Femur (tissue), 1 donor: ENCODE data around the gene SDC4.
A peak's percentile ranks its signal among the peaks of the same experiment; 100 is the strongest.
"Not testable (repeated sequence)": the region's sequence is repeated elsewhere in the genome, so short reads cannot be mapped to it uniquely, and the experiment has no call there.

Source experiments
- DNase-seq: peaks from one replicate; pipeline ENCODE4 v3.0.0-alpha.2; 2017

The SDC4 gene

DNA sequence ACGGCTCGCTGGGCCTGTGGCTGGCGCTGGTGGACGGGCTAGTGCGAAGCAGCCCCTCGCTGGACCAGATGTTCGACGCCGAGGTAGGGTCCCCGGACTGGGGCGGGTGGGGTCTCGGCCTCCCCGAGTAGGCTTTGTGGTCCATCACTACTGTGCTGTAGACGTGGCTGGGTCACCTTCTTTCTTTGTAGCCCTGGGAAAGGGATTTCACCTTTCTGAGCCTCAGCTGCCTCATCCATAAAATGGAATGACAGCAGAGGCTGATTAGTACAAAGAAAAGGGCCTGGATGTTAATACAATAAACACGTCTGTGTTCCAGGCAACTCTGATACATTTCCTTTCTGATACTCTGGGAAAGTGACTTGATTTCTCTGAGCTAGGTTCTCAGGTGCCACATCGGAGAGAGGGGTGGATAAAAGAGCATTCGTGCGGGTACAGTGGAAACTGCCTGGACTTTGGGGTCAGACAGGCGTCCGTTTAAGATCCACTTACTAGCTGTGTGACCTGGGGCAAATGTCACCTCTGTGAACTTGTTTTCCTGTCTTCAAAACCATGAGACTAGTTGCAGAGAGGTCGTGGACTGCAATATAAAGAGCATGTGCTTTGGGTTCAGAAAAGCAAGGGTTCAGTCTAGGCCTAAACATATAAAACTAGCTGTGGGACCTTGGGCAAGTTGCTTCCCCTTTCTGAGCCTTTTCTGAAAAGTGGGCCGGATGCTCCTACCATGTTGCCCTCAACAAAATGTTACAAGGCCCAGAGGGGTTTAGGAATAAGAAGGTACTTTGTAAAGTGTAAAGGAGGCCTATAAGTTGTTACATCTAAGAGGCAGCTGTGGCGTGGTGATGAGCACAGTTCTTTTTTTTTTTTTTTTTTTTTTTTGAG lies 15.6 kb upstream of the SDC4 start:
- no peak for DNase-seq

DNA sequence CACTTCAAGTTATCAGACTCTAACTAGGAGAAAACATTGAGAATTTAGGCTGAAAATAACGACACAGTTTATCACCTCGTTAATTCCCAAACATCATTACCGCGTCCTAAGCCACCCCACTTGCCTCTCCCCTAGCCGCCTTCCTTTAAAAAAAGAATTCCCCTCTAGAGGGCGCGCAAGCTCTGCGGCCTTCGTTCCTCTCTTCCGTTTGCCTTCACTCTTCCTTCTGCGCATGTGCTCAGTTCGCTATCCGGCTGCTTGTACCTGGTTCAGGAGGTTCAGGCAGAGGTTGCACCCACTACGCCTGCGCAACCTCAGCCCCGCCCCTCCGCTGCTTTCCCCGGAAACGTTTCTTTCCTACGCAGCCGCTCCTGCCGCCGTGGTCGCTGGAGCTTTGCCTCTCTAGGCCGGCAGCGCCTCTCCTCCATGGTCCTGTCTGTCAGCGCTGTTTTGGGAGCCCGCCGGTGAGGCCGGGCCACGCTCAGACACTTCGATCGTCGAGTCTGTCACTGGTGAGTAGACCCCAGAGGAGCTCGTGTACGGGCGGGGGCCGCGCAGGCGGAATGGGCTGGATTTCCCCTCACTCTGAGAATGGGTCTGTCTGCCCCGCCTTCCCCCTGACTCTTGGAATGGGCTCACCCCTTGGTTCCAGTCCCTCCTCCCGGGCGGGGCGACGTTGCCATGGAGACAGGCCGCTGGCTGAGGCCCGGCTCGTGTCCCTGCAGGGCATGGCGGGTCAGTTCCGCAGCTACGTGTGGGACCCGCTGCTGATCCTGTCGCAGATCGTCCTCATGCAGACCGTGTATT lies 14.8 kb upstream of the SDC4 start, which contains the start of gene SYS1:
Gene SYS1 (plus strand): TSS at position 353 of the 807 bp plus-strand sequence. CDS start 376 bp downstream, at position 729.
- peak; percentile 99 for DNase-seq

GRCh38 chr20:45361793-45362192 lies 13.6 kb upstream of the SDC4 start:
- DNase-seq, result no peak

- peak; percentile 51 for DNase-seq
Observed at GRCh38 chr20:45359406-45360148, 11.4 kb upstream of the SDC4 start.

DNA sequence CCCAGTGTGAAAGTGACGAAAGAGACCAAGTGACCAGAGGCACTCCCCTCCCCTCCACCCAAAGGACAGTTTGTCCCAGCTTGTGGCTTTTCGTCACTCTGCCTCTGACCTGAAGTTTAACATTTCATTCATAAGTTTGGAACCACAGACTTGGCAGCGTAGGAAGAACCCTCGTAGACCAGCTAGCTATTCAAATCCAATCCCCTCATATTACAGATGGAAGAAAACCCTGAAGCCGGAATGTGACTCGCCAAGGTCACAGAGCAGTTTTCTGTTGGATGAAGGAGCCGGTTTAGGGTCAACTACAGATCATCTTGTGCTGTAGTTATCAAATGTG lies 10.8 kb upstream of the SDC4 start:
- peak; percentile 50 for DNase-seq

GRCh38 chr20:45358282-45359068 lies 10.3 kb upstream of the SDC4 start:
- peak; percentile 51 for DNase-seq

DNA sequence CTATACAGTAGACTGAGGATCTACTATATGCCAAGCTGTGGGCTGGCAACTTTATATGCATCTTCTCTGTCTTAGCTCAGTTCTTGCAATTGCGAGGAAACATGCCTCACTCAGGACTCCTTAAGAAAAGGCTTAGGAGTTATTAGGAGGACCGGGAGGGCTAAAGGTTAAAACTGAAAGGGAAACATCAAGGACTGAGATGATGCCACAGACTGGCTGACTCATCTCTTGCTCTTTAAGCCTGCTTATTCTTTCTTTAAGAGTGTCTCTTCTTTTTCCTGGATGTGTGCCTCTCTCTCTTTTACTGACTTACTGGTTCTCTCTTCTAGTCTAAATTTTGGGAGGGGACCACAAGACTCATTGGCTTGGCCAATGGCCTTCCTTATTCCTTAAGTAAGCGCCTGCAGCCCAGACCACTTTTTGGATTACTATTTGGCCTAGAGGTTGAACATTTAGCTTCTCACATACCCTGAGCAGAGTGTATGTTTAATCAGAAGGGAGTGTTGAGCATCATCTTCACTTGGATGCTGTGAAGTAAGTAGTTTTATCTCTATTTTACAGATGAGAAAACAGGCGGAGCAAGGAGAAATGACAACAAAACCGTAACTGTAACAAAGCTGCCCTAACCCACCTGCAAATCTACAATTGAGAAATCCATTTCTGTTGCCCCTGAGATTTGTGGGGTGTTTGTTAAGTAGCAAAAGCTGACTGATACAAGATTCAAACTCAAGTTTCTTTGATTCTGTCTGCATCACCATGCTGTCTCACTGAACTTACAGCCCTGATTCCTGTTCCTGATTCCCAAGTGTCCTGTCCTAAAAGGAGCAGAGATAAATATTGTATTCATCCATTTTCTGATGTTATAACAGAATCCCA lies 7.2 kb upstream of the SDC4 start:
- no peak for DNase-seq

DNA sequence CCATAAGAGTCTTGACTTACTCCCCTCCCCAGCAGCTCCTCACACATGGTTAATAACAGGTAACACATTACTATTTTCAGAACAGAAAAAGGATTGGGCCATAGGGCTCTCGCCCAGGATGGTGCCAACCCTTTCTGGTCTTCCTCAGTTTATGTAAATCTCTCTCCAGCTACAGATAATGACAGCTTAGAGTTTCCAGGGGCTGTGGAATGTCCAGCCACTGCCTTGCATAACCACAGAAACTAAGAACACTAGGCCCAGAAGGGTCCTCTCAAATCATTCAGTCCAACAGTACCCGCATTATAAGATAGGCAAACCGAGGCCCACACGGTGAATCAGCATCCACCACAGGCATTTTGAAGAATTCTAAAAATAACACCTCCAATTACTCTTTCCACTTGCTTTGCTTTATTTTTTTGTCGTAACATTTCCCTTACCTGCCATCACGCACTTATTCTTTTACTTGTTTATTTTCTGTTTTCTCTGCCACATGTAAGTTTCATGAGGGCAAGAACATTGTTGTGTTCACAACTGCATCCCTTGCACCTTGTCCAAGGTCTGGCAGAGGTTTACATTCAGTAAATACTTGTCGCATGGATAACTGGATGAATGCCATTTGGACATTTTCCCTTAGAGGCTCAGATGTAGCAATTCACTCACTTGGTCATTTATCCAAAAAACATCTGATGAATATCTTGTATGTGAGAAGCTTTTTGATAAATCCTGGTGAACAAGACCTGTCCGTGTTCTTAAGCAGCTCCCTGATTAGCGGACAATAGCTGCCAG lies 6.4 kb upstream of the SDC4 start:
- peak; percentile 39 for DNase-seq

DNA sequence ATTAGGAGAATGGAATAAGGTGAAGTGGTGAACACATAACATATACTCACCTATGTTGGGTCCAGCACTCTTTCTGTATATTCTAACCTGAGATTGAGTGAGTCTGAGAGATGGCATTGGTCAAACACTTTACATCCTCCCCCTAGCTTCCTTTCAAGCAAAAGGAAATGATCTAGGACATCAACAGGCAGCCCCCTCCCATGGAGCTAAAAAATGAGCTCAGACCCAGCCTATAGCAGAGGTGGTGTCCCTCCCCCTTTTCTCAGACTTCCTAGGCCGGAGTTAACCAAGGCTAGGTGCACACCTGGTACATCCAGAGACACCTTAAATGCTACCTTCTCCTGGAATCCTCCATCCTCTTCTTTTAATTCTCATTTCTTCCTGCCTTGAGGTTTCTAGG lies 5.5 kb upstream of the SDC4 start:
- no peak for DNase-seq

DNA sequence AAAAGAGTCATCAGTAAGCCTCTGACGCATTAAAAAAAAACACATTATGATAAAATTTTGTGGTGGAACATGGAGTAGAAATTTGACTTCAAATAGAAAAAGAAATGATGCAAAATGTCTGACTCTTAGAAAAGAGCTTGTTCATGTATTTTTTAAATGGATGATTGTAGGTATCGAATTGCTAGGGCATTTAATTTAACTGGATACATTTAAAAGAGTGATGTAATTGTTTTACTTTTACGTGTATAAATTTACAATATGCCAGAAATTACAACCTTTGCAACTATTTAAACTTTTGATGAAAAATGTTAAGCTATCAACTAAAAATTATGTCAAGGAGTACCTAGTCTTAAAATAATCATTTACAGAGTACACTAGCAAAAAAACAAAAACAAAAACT lies 4.5 kb upstream of the SDC4 start:
- DNase-seq, result no peak

DNA sequence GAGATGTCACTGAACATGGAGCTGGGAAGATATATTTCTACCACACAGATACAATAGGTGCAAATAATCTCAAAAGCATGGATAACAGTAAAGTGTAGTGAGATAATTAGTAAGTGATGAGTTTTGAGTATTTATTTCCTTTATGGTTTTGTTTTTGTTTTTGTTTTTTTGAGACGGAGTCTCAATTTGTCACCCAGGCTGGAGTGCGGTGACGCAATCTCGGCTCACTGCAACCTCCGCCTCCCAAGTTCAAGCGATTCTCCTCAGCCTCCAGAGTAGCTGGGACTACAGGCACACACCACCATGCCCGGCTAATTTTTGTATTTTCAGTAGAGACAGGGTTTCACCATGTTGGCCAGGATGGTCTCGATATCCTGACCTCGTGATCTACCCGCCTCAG lies 2.6 kb upstream of the SDC4 start:
- not testable (repeated sequence) for DNase-seq

DNA sequence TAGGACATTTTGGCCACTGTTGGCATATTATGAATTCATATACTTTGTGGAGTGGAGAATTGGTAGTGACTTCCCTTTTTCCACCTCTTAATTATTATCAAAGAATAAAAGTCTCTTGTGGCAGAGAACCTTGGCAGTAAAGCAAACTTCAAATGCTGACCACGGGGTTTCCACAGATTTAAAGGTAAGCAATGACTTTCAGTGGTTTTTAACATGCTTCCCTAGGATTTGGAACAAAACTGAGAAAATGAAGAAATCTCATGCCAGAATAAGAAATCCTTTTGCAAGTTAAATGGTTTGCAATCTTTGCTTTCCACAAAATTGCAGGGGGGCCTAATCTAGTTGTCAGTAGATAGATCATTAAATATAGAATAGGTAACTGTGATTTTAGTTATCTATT lies 2.0 kb upstream of the SDC4 start:
- no peak for DNase-seq

DNA sequence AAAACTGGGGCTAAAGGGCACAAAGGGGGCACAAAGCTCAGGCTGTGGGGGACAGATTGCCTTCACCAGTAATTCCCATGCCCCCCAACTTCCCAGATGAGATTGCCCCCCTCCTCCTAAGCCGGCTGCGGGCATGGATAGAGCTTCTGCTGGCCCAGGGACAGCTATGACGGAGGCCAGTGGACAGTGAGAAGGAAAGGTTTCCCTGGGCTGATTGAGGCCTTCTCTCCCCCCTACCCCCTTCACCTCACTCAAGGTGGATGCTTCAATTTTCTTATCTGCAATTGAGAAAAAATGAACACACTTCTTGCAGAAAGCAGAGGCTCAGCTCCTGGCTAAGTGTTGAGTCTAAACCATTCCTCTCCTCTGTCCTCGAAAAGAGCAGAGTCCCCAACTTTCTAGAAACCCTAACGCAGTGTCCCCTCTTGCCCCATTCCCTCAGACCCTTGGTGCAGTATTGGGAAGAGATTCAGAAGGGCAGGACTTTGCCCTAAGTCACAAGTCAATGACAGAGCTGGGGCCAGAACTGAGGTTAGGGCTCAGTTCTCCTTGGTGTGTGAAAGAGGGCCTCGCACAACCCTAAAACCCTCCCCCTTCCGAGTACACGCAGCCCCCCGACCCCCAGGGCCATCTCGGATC lies 808 bp downstream of the SDC4 start:
- DNase-seq, result no peak

DNA sequence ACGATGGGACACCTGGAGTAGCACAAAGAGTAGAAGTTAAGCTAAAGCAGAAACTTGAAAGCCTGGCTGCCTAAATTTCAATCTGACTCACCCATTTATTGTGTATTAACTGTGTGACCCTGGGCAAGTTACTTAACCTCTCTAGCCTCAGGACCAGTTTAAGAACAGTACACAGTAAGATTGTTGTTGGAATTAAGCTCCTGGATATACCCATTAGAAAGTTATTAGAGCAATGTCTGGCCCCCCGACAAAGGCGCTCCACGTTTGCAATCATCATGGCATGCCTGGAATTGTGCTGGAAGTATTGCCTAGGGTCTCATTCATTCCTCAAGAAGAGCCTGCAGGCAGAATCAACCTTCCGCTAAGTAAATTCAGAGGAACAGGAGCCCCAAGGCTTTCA lies 1.4 kb downstream of the SDC4 start:
- DNase-seq, result no peak

GRCh38 chr20:45346291-45346718 lies 1.9 kb downstream of the SDC4 start:
- no peak for DNase-seq

DNA sequence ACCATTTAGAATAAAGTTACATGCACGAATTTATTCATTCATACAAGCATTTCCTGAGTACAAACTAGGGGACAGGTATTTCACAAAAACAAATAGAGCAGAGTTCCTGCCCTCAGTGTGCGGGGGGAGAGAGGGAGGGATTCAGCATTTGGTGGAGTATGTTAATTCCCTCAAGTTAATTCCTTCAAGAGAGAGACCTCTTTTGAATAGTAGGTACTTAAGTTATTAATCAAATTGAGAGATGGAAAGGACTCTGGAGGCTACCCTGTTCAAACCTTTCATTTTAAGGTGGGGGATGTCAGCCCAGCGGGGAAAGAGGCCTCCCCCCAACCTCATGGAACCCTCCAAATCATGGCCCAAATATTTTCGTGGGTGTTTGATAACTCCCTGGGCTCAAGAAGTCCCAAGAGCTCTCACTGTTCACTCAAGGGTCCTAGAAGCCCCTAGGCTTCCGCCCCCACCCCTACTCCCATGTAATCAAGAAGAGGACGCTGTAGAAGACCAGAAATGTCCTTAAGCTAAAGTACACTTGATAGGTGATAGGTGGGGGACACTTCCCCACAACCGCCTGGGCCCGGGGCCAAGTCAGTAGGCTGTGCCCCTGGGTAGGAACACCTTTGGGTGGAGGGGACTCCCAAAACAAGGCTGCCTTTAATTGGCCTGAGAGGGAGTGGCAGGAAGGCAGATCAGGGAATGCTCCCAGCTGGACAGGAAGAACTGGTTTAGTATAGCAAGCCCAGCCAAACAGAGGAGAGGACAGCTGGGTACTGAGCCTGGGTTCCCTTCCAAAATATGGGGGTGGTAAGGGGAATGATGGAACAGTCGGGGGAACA lies 2.9 kb downstream of the SDC4 start:
- DNase-seq, result no peak

- DNase-seq, result peak; percentile 35
Observed at GRCh38 chr20:45344168-45344860, 3.9 kb downstream of the SDC4 start.

DNA sequence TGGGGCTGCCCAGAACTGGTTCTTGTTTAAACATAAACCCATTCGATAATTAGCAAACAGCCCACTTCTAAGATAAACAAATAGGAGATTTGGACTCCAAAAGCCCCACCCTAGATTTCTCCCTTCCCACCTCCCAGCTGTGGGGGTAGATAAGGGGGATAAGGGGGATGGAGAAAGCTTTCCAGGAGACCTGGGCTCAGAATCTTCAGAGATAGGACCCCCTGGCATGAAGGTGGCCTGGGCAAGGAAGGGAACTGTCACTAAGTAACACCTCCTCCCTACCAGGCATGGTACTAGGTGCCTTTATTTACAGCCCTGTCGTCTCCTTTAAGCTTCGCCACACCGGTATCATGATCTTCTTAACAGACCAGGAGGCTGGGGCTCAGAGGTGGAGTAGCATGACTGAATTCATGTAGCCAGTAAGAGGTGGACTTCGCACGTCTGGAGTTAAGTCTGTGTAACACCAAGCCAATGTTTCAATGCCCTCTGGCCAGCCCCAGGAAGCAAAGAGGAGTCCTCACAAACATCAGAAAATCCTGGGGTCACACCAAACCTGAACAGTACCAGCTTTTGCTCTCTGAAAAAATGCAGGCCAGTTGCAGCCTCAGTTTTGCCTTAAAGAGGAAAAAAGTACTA lies 4.6 kb downstream of the SDC4 start:
- no peak for DNase-seq
